CD14-positive monocyte (primary cell): ENCODE data around the gene NID2. TPM values are rescaled to one million over a fixed set of nuclear protein-coding genes. Genes with fewer than 3 reads are reported as not detected.

Source experiments
- DNase-seq, 3 donors: peaks; one replicate each; pipeline ENCODE4 v3.0.0-alpha.2; 2011 to 2022
- H2AFZ ChIP-seq: 2 replicates; pipeline ENCODE4 v1.6.0; 2012; ENCODE audit warnings: mild to moderate bottlenecking, low read depth, low read length, inconsistent platforms; ENCODE audit not compliant: insufficient read depth, poor library complexity, severe bottlenecking
- H3K27ac ChIP-seq, 2 donors: 1 replicate in 1 of 2; 2 replicates in 1 of 2; pipeline ENCODE4 v1.5.1; 2012 to 2013; ENCODE audit warnings: low read length in 2 of 2, control low read depth in 1 of 2, inconsistent platforms in 1 of 2, low read depth in 1 of 2, mild to moderate bottlenecking in 1 of 2
- H3K27me3 ChIP-seq, 2 donors: one replicate each; pipeline versions ENCODE4 v1.6.0 to v1.6.1; 2011 to 2013; ENCODE audit warnings: low read length in 2 of 2; ENCODE audit not compliant: control insufficient read depth in 2 of 2, insufficient read depth in 2 of 2
- H3K36me3 ChIP-seq, 2 donors: replicated peaks in 1 of 2; 1 replicate in 1 of 2; 2 replicates in 1 of 2; pipeline versions ENCODE4 v1.5.1 to v1.6.1; 2012 to 2013; ENCODE audit warnings: low read length in 2 of 2, control low read depth in 1 of 2, inconsistent platforms in 1 of 2, mild to moderate bottlenecking in 1 of 2; ENCODE audit not compliant: insufficient read depth in 2 of 2, control insufficient read depth in 1 of 2
- H3K4me1 ChIP-seq, 2 donors: 1 replicate in 1 of 2; 2 replicates in 1 of 2; pipeline versions ENCODE4 v1.5.1 to v1.6.1; 2012 to 2013; ENCODE audit warnings: low read length in 2 of 2, control low read depth in 1 of 2, inconsistent platforms in 1 of 2, mild to moderate bottlenecking in 1 of 2, moderate library complexity in 1 of 2; ENCODE audit not compliant: insufficient read depth in 2 of 2, control insufficient read depth in 1 of 2
- H3K4me2 ChIP-seq: replicated peaks from 2 replicates; pipeline ENCODE3; 2012; ENCODE audit warnings: low read length, moderate library complexity, mild to moderate bottlenecking; ENCODE audit not compliant: poor library complexity, severe bottlenecking; ENCODE audit errors: extremely low read depth
- H3K4me3 ChIP-seq, 3 experiments: fragments of 200-600 bp in 1 of 3; sonication (generic) in 1 of 3; replicated peaks in 1 of 3; 1 replicate in 2 of 3; 2 replicates in 1 of 3; pipeline ENCODE4 v1.5.1; 2011 to 2013; ENCODE audit warnings: low read length in 3 of 3, mild to moderate bottlenecking in 3 of 3, control low read depth in 2 of 3, low read depth in 2 of 3, inconsistent platforms in 1 of 3, moderate library complexity in 1 of 3
- H3K79me2 ChIP-seq: 2 replicates; pipeline ENCODE4 v1.6.0; 2012; ENCODE audit warnings: mild to moderate bottlenecking, control low read depth, inconsistent platforms, low read length, moderate library complexity; ENCODE audit not compliant: insufficient read depth
- H3K9ac ChIP-seq: 2 replicates; pipeline ENCODE4 v1.6.0; 2017; ENCODE audit warnings: low read length, mild to moderate bottlenecking; ENCODE audit not compliant: insufficient read depth, poor library complexity, severe bottlenecking
- H3K9me3 ChIP-seq, 2 donors: replicated peaks in 1 of 2; 1 replicate in 1 of 2; 2 replicates in 1 of 2; pipeline versions ENCODE4 v1.5.1 to v1.6.1; 2012 to 2013; ENCODE audit warnings: low read length in 2 of 2, control low read depth in 1 of 2; ENCODE audit not compliant: control insufficient read depth in 1 of 2, insufficient read depth in 1 of 2
- H4K20me1 ChIP-seq: 2 replicates; pipeline ENCODE4 v1.6.0; 2012; ENCODE audit warnings: mild to moderate bottlenecking, low read length, control low read depth, moderate library complexity; ENCODE audit not compliant: insufficient read depth
- H3K27ac Mint-ChIP-seq, 7 donors: one replicate each; pipeline ENCODE4 v1.8.0; 2020; ENCODE audit warnings: mild to moderate bottlenecking in 7 of 7, mixed read lengths in 7 of 7, moderate library complexity in 6 of 7, inconsistent platforms in 2 of 7
- H3K27me3 Mint-ChIP-seq, 3 donors: one replicate each; pipeline ENCODE4 v1.8.0; 2021 to 2022; ENCODE audit warnings: low read depth in 3 of 3, mild to moderate bottlenecking in 3 of 3, mixed read lengths in 3 of 3, moderate library complexity in 3 of 3, inconsistent platforms in 1 of 3
- H3K36me3 Mint-ChIP-seq, 2 donors: one replicate each; pipeline ENCODE4 v1.8.0; 2020; ENCODE audit warnings: mixed read lengths in 2 of 2, inconsistent platforms in 1 of 2, mild to moderate bottlenecking in 1 of 2
- H3K4me1 Mint-ChIP-seq: one replicate; pipeline ENCODE4 v1.8.0; 2020; ENCODE audit warnings: mild to moderate bottlenecking, mixed read lengths
- H3K4me3 Mint-ChIP-seq, 2 donors: one replicate each; pipeline ENCODE4 v1.8.0; 2020; ENCODE audit warnings: mild to moderate bottlenecking in 2 of 2, mixed read lengths in 2 of 2, moderate library complexity in 1 of 2
- H3K9me3 Mint-ChIP-seq, 7 donors: one replicate each; pipeline ENCODE4 v1.8.0; 2020 to 2022; ENCODE audit warnings: mixed read lengths in 7 of 7, mild to moderate bottlenecking in 6 of 7, moderate library complexity in 6 of 7, inconsistent platforms in 2 of 7
- CTCF ChIP-seq: fragments of 200-600 bp; IDR thresholded peaks from one replicate; pipeline ENCODE4 v1.8.0; 2022; ENCODE audit warnings: antibody characterized with exemption, mild to moderate bottlenecking
- WGBS: methylation state at CpG from one replicate; pipeline ENCODE4 v1.1.5; 2013; ENCODE audit warnings: missing lambda C conversion rate; ENCODE audit not compliant: insufficient coverage; 5-methylcytosine and 5-hydroxymethylcytosine counted together
- intact Hi-C, 2 donors: fragments of 100-400 bp; cut with micrococcal nuclease; formaldehyde crosslinking; loops; one replicate each; pipeline versions ENCODE4 v1.15.0 to v1.15.1; 2023
- polyA plus RNA-seq, 3 donors: library from polyadenylated mRNA; depleted of rRNA in 1 of 3; unstranded in 2 of 3; stranded (reverse) in 1 of 3; fragments of 300-500 nt in 2 of 3; fragments of >200 nt in 1 of 3; fragmentation: Illumina TruSeq in 2 of 3; gene quantifications; 1 replicate in 2 of 3; 2 replicates in 1 of 3; pipeline ENCODE4 v1.2.3, GENCODE V29; 2012 to 2021

NID2 gene
- polyA plus RNA-seq, 3 donors: not detected

GRCh38 chr14:52053044-52053443 is 15.8 kb downstream of the NID2 start:
- H3K9me3 Mint-ChIP-seq: peaks cover 0 to 2% (median 0%) of the 10 kb centered on the region in 7 donors
- intact Hi-C loops: no loop called here
- no peaks in the 10 kb centered on the region for H4K20me1 ChIP-seq
- no peaks in the 10 kb centered on the region for H3K36me3 ChIP-seq
- no peak overlapping the region for H2AFZ ChIP-seq
- H3K36me3 Mint-ChIP-seq: no peaks in the 10 kb centered on the region
- H3K27me3 Mint-ChIP-seq: peaks cover 0 to 4% (median 3%) of the 10 kb centered on the region in 3 donors
- 89% methylated on average over 4 of the region's 5 CpGs for WGBS
- H3K27ac Mint-ChIP-seq: no peak overlapping the region
- no peaks in the 10 kb centered on the region for H3K79me2 ChIP-seq
- H3K4me3 ChIP-seq: no peak overlapping the region
- H3K9ac ChIP-seq: no peak overlapping the region
- no peaks in the 10 kb centered on the region for H3K4me1 Mint-ChIP-seq
- no peaks in the 10 kb centered on the region for H3K27me3 ChIP-seq
- no peak overlapping the region for H3K4me3 Mint-ChIP-seq
- DNase-seq: no peak
- H3K4me1 ChIP-seq: no peaks in the 10 kb centered on the region
- no peak overlapping the region for H3K4me2 ChIP-seq
- H3K27ac ChIP-seq: no peak overlapping the region
- H3K9me3 ChIP-seq: no peaks in the 10 kb centered on the region
- TF ChIP-seq CTCF: no peak

GRCh38 chr14:52052288-52052943 is 16.4 kb downstream of the NID2 start:
- Histone ChIP-seq H4K20me1 (no peaks in the 10 kb centered on the region), H2AFZ (no peak overlapping the region), H3K79me2 (no peaks in the 10 kb centered on the region), H3K4me2 (no peak overlapping the region), H3K36me3 (no peaks in the 10 kb centered on the region), H3K9ac (no peak overlapping the region), H3K27me3 (no peaks in the 10 kb centered on the region), H3K9me3 (no peaks in the 10 kb centered on the region), H3K27ac (no peak overlapping the region), H3K4me1 (no peaks in the 10 kb centered on the region), H3K4me3 (no peak overlapping the region)
- 98% methylated on average over 4 of the region's 7 CpGs for WGBS
- Mint-ChIP-seq H3K27ac (no peak overlapping the region), H3K27me3 (peaks cover 0 to 5% (median 3%) of the 10 kb centered on the region in 3 donors), H3K4me1 (no peaks in the 10 kb centered on the region), H3K9me3 (peaks cover 0 to 2% (median 0%) of the 10 kb centered on the region in 7 donors), H3K36me3 (no peaks in the 10 kb centered on the region), H3K4me3 (no peak overlapping the region)
- no peak for TF ChIP-seq CTCF
- intact Hi-C loops: no loop called here
- DNase-seq: no peak
